Cardiac septum (tissue), 1 donor: Measurements from ENCODE around the gene CSF3. TPM values are rescaled to one million over a fixed set of nuclear protein-coding genes. Genes with fewer than 3 reads are reported as not detected.

Source experiments
- DNase-seq: peaks from one replicate; pipeline ENCODE4 v3.0.0-alpha.2; 2020; ENCODE audit warnings: low spot score
- intact Hi-C: fragments of 100-400 bp; cut with DNase I; formaldehyde crosslinking; loops from one replicate; pipeline ENCODE4 v1.14.0; 2022
- long read RNA-seq: library from polyadenylated mRNA; unstranded; transcript quantifications from one replicate; pipeline ENCODE4 v2.0.0, GENCODE V29; 2021
- total RNA-seq: library from RNA; stranded (reverse); fragmentation: NEBNext Ultra II Directional; extraction: Animal tissue kit (Norgen Biotek cat#: 25700); gene quantifications from one replicate; pipeline ENCODE4 v1.2.1, GENCODE V29; 2021
- donor health status: DM: no; HTN: no; CAD: no.

Gene CSF3, protein sequence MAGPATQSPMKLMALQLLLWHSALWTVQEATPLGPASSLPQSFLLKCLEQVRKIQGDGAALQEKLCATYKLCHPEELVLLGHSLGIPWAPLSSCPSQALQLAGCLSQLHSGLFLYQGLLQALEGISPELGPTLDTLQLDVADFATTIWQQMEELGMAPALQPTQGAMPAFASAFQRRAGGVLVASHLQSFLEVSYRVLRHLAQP
- not detected for total RNA-seq
- long read RNA-seq, result 0 reads

DNA sequence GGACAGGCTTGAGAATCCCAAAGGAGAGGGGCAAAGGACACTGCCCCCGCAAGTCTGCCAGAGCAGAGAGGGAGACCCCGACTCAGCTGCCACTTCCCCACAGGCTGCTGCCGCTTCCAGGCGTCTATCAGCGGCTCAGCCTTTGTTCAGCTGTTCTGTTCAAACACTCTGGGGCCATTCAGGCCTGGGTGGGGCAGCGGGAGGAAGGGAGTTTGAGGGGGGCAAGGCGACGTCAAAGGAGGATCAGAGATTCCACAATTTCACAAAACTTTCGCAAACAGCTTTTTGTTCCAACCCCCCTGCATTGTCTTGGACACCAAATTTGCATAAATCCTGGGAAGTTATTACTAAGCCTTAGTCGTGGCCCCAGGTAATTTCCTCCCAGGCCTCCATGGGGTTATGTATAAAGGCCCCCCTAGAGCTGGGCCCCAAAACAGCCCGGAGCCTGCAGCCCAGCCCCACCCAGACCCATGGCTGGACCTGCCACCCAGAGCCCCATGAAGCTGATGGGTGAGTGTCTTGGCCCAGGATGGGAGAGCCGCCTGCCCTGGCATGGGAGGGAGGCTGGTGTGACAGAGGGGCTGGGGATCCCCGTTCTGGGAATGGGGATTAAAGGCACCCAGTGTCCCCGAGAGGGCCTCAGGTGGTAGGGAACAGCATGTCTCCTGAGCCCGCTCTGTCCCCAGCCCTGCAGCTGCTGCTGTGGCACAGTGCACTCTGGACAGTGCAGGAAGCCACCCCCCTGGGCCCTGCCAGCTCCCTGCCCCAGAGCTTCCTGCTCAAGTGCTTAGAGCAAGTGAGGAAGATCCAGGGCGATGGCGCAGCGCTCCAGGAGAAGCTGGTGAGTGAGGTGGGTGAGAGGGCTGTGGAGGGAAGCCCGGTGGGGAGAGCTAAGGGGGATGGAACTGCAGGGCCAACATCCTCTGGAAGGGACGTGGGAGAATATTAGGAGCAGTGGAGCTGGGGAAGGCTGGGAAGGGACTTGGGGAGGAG is at the start of gene CSF3:
Gene CSF3, plus strand, starts transcription at position 436 of the 993 bp plus-strand sequence. Its CDS starts 35 bp downstream, at position 471.
- intact Hi-C loops, result loop anchor here (10.0 kb wide), 2 partner anchors 180 to 280 kb away; no protein-coding TSS in a partner anchor
- DNase-seq, result no peak

DNA sequence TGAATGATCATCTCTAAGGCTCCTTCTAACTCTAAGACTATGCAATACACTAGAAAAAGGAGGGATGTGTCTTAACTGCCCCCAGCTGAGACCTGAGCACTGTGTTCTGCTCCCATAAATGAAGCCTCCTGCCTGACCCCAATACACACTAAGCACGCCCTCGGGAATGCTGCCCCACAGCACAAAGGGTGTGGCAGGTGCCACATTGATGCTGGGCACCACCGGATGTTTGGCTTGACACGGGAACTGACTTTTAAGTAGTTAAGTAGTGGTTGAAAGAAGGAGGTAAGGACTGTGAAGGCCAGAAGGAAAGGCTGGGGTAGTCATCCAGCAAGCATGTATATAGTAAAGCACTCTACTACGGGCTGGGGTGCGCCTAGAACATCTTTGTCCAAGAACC is 48.5 kb upstream of the CSF3 start:
- DNase-seq, result no peak
- intact Hi-C loops, result no loop called here

DNA sequence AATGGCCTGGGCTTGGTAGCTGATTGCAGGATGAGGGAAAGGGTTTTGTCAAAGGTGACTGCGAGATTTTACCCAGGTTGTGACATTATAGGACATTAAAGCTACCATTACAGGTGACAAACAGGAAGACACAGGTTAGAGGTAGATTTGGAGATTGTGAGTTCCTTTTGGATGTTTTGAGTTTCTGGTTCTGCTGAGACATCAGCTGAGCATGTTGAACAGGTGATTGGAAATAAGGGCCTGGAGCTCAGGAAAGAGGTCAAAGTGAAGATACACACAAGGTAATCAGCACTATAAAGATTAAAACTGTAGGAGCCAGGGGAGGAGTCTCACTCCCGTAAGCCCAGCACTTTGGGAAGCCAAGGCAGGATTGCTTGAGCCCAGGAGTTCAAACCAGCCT is 46.5 kb upstream of the CSF3 start:
- no peak for DNase-seq
- intact Hi-C loops, result no loop called here

DNA sequence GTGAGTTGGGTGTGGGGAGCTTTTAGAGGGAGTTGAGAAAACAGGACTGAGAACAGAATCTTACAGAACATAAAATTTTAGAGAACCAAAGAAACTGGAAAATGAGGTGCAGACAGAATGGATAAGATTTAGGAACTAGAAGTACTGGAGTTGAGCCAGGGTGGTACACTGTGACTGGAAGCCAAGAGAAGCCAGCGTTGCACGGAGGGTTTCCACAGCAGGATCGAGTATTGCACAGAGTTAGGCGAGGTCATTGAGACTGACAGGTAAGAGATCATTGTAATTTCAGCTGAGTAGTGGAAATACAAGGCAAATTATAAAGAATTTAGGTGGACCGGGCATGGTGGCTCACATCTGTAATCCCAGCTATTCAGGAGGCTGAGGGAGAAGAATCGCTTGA is 45.9 kb upstream of the CSF3 start:
- no peak for DNase-seq
- intact Hi-C loops, result no loop called here

DNA sequence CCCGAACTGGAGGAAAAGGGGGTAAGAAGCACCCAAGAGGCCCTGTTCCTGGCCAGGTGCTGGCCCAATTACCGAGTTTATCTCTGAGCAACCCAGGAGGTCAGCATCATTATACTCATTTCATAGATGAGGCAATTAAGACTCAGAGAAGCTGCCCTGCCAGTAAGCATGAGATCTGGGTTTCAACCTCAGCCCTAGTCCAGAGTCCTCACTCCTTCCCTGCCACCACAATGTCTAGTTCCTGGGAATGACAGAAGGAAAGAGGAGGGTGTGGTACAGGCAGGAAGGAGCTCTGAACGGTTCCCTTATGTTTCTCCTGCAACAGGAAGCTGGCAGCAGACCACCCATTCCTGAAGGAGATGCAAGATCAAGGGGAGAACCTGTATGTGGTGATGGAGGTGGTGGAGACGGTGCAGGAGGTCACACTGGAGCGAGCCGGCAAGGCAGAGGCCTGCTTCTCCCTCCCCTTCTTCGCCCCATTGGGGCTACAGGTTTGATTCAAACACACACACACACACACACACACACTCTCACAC is 45.0 kb upstream of the CSF3 start:
- no peak for DNase-seq
- intact Hi-C loops, result no loop called here

DNA sequence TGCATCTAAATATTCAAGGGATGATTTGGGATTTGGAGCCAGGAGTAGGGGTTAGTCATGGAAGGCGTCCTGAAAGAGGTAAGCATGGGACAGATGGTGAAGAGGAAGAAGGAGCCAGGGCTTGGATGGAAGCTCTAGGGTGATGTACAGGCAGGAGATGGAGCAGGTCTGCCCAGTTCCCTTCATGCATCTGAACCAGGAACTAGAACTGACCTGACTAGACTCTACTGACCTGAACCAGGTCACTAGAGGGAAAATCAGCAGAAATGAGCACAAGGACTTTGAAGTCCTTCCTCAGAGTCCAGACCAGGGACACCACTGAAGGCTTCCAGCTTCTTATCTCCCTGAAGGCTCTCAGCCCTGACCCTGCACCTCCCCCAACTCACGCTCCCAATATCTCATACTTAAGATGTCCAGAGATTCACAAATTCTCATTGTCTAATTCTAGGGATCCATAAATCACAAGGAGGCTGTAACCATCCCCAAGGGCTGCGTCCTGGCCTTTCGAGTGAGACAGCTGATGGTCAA is 44.1 kb upstream of the CSF3 start:
- DNase-seq, result no peak
- intact Hi-C loops, result no loop called here

DNA sequence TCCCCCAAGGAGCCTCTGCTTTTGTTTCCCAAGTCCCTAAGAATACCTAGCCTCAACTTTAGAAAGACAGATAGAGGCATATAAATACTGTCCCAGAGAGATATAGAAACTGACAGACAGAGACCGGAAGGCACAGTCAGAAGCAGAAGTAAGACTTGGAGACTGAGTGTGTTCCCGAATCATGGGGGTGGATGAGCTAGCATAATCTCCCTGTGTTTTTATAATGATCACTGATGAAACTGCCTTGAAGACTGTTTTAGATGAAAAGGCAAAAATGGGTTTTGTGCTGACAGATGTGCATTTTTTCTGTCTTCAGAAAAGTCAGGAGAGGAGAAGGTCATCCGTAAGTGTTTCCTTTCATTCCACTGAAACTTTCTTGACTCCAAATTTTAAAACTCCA is 43.0 kb upstream of the CSF3 start:
- intact Hi-C loops, result no loop called here
- no peak for DNase-seq

DNA sequence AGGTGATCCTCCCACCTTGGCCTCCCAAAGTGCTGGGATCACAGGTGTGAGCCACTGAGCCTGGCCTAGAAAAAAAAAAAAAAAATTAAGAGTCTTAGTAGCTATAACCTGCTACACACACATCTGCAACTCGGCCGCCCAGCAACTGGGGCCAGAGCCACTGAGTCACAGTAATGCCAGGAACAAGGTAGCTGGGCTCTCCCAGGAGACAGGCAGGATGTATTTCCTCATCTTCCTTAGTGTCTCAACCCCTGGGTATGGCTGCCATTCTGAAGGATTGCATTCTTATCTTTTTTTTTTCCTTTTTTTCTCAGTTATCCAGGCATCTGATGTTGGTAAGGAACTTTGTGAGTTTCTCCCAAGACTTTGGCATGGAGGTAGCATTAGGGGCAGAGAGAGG is 41.7 kb upstream of the CSF3 start:
- no peak for DNase-seq
- intact Hi-C loops, result no loop called here

DNA sequence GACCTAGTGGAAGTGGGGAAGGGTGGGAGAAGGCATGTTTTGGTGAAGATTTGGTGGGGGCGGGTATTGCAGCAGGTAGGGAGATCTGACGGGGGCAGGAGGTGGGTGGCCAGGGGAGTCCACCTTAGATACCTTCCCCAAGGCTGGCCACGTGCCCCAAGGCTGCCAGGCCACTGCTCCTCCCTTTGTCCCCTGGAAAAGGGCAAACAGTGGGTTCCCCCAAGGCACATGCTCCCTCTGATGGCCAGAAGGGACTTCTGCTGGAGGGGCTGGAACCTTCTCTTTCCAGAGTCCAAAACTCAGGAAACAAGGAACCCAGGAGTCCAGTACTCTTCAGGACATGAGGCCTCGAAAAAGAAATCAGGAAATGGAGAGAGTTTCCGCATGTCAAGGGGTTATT is 40.8 kb upstream of the CSF3 start:
- DNase-seq, result no peak
- intact Hi-C loops, result no loop called here

DNA sequence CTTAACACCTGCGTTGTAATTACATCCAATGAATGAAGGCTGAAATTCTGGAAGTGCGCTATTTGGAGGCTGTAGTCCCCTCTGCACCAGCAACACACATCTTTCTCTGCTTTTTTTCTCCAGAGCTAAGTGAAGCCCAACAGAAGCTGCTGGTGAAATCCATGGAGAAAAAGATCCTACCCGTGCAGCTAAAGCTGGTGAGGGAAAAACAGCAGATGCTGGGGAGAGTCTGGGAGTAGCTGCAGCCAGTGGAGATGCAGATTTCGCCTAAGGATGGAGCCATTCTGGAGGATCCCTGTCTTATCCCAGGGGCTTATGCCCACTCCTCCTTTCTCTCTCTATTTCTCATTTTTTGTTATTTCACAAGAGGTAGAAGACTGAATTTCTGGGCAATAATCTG is 39.4 kb upstream of the CSF3 start:
- no peak for DNase-seq
- intact Hi-C loops, result loop anchor here (5.0 kb wide), 1 partner anchor 104 kb away; no protein-coding TSS in a partner anchor

DNA sequence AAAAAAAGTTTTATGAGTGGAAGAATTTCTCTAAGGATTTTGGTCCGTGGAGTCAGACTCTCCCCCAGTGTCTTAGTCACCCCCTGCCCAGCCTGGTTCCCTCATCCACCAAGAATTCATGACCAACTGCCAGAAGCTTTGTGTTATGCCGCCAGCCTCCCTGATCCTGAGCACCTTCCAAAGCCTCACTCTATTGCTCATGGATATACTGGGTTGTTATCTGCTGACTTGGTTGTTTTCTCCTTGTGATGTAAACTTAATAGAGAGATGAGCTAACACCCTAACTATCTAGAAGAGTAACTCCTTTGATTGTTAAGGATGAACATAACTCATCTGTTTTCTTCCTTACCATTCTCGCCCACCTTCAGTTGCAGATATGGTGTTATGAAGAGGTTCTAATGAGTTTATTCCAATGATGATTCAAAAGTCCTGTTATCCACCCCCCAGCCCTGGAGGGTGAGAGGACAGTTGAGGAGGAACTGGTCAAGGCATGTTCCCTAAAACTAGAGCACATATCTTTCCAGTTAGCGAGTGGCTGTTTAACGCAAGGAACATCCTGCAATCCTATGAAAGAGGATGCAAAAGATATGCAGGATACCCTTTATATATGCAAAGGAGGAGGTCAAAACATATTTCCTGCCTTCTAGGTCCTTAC is 36.1 kb upstream of the CSF3 start:
- intact Hi-C loops, result loop anchor here (5.0 kb wide), 1 partner anchor 107 kb away; no protein-coding TSS in a partner anchor
- no peak for DNase-seq

DNA sequence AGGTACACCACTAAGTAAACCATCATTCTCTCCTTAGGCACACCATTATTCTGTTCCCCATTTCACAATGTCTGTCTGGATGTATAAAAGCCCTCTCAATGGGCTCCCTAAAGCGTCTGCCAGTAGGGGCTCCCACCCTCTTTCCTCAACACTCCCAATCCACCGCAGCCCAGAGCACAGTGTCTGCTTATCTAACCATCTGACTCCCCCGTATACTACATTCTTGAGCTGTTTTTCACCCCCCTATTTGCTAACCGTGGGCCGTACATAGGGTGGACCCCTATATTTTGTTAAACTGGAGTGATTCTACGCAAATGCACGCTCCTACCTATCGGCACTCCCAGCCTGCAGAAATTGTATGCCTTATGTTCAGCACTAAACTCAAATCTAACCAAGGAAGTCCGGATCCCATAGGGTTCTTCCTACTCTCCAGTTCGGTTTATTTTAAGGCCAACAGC is 35.3 kb upstream of the CSF3 start:
- intact Hi-C loops, result loop anchor here (1.0 to 5.0 kb wide), 3 partner anchors 27 to 108 kb away; partner anchors contain the start of genes LRRC3C and ORMDL3
- DNase-seq, result no peak

DNA sequence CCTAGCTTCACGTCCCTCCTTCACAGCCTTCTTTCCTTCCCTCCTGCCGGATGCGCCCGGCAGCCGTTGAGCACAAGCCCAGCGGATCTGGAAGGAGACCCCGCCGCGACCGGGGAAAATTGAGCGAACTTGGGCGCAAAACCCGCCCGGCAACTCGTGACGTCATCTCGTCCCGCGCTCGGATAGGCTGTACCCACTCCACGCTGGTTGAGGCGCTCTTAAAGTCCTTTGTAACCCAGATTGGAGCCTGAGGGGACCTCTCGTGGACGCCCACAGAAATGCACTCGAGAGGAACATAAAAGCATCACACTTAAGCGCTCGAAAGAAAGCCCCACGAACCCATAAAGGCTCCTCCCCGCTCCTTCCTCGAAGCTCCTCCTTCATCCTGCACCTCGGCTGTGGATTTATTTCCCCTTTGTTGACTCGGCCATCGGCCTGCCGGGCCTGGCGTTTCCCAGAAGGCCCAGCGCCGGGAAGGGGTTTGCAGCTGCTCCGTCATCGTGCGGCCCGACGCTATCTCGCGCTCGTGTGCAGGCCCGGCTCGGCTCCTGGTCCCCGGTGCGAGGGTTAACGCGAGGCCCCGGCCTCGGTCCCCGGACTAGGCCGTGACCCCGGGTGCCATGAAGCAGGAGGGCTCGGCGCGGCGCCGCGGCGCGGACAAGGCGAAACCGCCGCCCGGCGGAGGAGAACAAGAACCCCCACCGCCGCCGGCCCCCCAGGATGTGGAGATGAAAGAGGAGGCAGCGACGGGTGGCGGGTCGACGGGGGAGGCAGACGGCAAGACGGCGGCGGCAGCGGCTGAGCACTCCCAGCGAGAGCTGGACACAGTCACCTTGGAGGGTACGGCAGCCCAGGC is 34.7 kb upstream of the CSF3 start, which contains the start of gene PSMD3:
Gene PSMD3, plus strand, starts transcription at position 457 of the 856 bp plus-strand sequence. Its CDS starts 164 bp downstream, at position 621.
- intact Hi-C loops, result loop anchor here (1.0 to 2.0 kb wide), 2 partner anchors 28 to 53 kb away; partner anchors contain the start of genes LRRC3C and ORMDL3
- peak; percentile 98 for DNase-seq

DNA sequence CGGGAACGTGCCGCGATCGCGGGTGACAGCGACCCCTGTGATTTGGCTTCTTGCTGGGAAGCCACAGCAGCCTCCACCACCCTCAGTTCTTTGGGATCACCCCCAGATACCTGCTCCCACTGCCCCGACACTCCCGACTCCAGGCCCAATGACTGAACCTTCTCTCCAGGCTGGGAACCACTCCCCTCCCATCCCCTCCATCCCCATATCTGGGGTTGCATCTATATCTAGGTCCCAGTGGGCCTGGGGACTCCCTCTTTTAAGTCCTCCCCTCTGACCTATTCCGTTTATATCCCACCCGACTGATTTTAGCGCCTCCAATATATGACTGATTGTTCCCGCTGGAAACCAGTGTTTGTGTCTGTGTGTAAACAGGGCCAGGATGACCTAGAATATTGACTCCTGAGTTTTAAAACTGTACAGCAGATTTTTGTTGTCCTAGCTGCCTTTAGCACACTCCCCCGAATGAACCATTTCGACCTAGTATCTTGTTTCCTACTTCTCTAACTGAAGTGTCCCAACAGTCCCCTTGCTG is 34.0 kb upstream of the CSF3 start:
- DNase-seq, result no peak

DNA sequence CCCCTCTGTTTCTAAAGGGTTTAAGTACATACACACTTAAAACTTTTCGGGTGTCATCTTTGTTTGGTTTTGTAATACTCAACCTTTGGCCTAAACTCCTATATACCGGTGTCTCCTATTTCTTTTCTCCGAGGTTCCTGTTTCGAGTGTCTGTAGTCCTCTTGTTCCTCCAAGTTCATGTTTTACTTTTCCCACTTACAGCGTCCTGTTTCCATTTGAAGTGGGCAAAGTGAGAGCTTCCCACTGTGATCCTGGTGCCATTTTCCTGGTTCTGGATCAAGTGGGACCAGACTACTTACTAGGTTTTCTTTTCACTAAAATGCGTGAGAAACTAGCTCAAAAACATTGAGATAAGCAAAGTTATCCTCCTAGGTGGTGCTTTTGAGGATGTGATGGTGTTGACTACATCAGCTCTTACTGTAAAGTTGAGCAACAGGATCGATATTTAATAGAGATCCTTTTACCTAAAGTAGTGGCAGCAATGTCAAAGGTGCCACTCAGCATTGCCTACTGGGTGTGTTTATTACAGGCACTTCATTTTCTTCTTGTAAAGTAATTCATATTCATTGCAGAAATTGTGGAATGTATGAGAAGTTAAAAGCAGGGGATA is 33.4 kb upstream of the CSF3 start:
- intact Hi-C loops, result loop anchor here (2.0 kb wide), 1 partner anchor 29 kb away; no protein-coding TSS in a partner anchor
- DNase-seq, result no peak

More for the DNA sequence above, 34.0 kb upstream of the CSF3 start:
- intact Hi-C loops, result loop anchor here (2.0 kb wide), 1 partner anchor 28 kb away; no protein-coding TSS in a partner anchor

DNA sequence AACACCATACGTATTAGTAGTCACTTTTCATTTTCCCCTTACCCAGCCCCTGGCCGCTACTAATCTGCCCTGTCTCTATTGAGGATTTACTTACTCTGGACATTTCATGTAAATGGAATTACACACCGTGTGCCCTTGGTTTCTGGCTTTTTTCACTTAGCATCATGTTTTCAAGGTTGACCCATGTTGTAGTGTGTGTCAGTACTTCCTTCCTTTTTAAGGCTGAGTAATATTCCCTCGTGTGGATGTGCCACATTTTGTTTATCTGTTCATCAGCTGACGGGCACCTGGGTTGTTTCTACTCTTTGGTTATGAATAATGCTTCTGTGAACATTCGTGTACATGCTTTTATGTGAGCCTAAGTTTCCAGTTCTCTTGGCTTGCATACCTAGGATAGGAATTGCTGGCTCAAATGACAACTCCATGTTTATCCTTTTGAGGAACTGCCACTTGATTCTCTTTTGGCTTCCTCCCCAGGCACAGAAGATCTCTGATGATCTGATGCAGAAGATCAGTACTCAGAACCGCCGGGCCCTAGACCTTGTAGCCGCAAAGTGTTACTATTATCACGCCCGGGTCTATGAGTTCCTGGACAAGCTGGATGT is 26.9 kb upstream of the CSF3 start:
- intact Hi-C loops, result no loop called here
- DNase-seq, result no peak

DNA sequence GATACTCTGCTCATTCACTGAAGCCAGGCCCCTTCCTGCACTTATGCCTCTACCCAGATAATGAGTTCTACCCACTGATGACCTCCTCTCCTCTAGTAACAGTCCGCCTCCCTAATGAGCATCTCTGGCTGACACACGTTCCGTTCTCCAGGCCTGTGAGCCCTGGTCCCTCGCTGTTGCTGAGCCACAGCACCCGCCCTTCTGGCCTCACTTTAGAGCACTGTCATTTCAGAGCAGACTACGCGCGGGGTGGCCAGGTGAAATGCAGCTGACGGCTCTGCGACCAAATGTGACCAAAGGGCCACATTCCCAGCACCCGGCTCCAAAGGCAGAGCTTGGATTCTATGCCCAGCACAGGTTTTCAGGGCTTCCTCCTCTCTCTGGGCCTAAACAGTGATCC is 20.8 kb upstream of the CSF3 start:
- intact Hi-C loops, result no loop called here

More for the DNA sequence above, 20.8 kb upstream of the CSF3 start:
- DNase-seq, result no peak
